DND-41 (cell line): Measurements from ENCODE around the gene CDK15.

Source experiments
- CTCF ChIP-seq: IDR thresholded peaks from 2 replicates; pipeline ENCODE4 v1.5.1; 2012; ENCODE audit warnings: borderline replicate concordance, low read length, moderate library complexity, mild to moderate bottlenecking; ENCODE audit not compliant: poor library complexity, severe bottlenecking; ENCODE audit errors: extremely low read depth
- EZH2 ChIP-seq: IDR thresholded peaks from 3 replicates; pipeline ENCODE4 v1.6.1; 2012; ENCODE audit warnings: borderline replicate concordance, low read depth, mild to moderate bottlenecking, moderate library complexity, low read length, inconsistent platforms; ENCODE audit not compliant: severe bottlenecking

GRCh38 chr2:201761101-201761500 lies 45.2 kb upstream of the CDK15 start:
- no peak for TF ChIP-seq CTCF
- TF ChIP-seq EZH2, result no peak
